ENCODE results near the gene PLEKHA5. TPM values are rescaled to one million over a fixed set of nuclear protein-coding genes. Genes with fewer than 3 reads are reported as not detected.

PLEKHA5 gene
- total RNA-seq, 1 experiment from 2014 or later, result 6.3 TPM

DNA sequence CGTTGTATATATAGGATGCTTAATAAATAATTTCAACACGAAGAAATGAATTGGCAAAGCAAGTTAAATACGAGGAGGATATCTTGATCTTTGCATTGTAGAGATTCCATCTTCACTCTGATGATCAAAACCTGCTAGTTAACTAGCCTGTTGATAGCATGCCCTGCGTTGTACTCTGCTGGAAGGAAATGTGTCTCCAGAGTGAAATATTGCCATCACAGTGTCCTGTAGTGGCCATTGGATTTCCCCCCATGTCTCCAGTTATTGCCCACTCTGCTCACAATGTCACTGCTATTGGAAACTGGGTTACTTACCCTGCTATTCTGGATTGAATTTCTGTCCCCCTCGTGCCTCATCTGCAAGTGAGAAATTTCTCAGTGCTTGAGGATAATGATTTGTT, 109.6 kb downstream of the PLEKHA5 start:
- BruUV-seq (replicated peaks), result no TSS peak
- CTCF ChIA-PET, result no interaction called here

DNA sequence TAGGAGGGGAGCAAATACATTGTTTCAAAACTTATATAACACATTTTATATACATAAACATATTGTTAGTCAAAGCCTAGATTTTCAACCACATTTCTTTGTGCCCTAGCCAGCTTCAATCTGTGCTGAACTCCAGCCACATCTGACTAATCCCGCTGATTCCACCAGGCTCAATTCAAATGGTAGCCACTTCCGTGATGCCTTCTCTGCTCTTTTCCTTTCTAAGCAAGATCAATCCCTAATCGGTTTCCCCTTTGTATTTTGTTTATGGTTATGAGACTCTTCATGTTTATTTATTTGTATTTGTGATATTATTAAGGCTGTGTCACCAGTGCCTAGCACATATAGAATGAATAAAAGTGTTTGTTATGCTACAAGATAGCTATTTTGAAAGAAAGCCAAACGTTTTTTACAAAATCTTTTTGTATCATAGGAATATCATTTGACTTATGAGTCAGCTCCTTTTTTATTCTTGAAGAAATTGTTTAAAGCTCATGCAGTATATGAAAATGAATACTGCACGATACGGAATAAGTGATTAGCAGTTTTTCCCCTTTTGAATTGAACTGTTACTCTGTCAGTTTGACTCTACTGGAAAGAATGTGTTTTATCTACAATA, 110.2 kb downstream of the PLEKHA5 start:
- Histone ChIP-seq H3K36me3 (ENCODE audit: control insufficient read depth, insufficient read depth, low read length) (no peaks in the 10 kb centered on the region), H3K27me3 (ENCODE audit: control insufficient read depth, insufficient read depth, low read length) (no peaks in the 10 kb centered on the region), H3K27ac (ENCODE audit: low read length) (no peak overlapping the region), H3K4me1 (ENCODE audit: control insufficient read depth, insufficient read depth, low read length) (no peaks in the 10 kb centered on the region; the same call in 1 of the 2 replicates), H3K9me3 (ENCODE audit: control insufficient read depth, insufficient read depth, low read depth, low read length) (no peaks in the 10 kb centered on the region), H3K4me3 (ENCODE audit: low read depth in 2 of 2, low read length in 2 of 2) (no peak overlapping the region)
- CTCF ChIA-PET, result no interaction called here
- TF ChIP-seq TCF7L2 (IDR thresholded peaks at IDR 0.05; ENCODE audit: low read depth, low read length) (no peak), CTCF (IDR thresholded peaks at IDR 0.05) (no peak), SIN3A (IDR thresholded peaks at IDR 0.05; ENCODE audit: borderline replicate concordance, insufficient read depth, low read depth, low read length) (no peak), REST (IDR thresholded peaks at IDR 0.05; ENCODE audit: insufficient read depth in 1 of 2, low read depth in 2 of 2, low read length in 1 of 2) (no peak), POLR2AphosphoS5 (IDR thresholded peaks at IDR 0.05; ENCODE audit: low read depth, low read length) (no peak)
- in situ Hi-C loops (cut with HindIII; ENCODE audit: low pct_unique_long_range_greater_than_20kb, low sequenced_read_pairs) (no loop called here), intact Hi-C loops (cut with micrococcal nuclease; ENCODE audit: unreplicated experiment) (no loop called here)
- ATAC-seq, result no peak
- POLR2A ChIA-PET, result no interaction called here
- no peak for DNase-seq (ENCODE audit: low read depth, low spot score)
- BruUV-seq (replicated peaks), result no TSS peak

More for the DNA sequence above, 109.6 kb downstream of the PLEKHA5 start:
- in situ Hi-C loops (cut with HindIII; ENCODE audit: low pct_unique_long_range_greater_than_20kb, low sequenced_read_pairs), result no loop called here
- H3K27me3 ChIP-seq (ENCODE audit: control insufficient read depth, insufficient read depth, low read length), result no peaks in the 10 kb centered on the region
- POLR2A ChIA-PET, result no interaction called here
- H3K27ac ChIP-seq (ENCODE audit: low read length), result no peak overlapping the region
- intact Hi-C loops (cut with micrococcal nuclease; ENCODE audit: unreplicated experiment), result no loop called here
- H3K9me3 ChIP-seq (ENCODE audit: control insufficient read depth, insufficient read depth, low read depth, low read length), result no peaks in the 10 kb centered on the region
- TF ChIP-seq POLR2AphosphoS5 (IDR thresholded peaks at IDR 0.05; ENCODE audit: low read depth, low read length) (no peak), CTCF (IDR thresholded peaks at IDR 0.05) (no peak), SIN3A (IDR thresholded peaks at IDR 0.05; ENCODE audit: borderline replicate concordance, insufficient read depth, low read depth, low read length) (no peak), REST (IDR thresholded peaks at IDR 0.05; ENCODE audit: insufficient read depth in 1 of 2, low read depth in 2 of 2, low read length in 1 of 2) (no peak), TCF7L2 (IDR thresholded peaks at IDR 0.05; ENCODE audit: low read depth, low read length) (no peak)
- DNase-seq (ENCODE audit: low read depth, low spot score), result no peak
- H3K36me3 ChIP-seq (ENCODE audit: control insufficient read depth, insufficient read depth, low read length), result no peaks in the 10 kb centered on the region
- ATAC-seq, result no peak
- H3K4me1 ChIP-seq (ENCODE audit: control insufficient read depth, insufficient read depth, low read length), result no peaks in the 10 kb centered on the region; the same call in 1 of the 2 replicates
- no peak overlapping the region for H3K4me3 ChIP-seq (ENCODE audit: low read depth in 2 of 2, low read length in 2 of 2)
